Measurements from ENCODE around the gene SAA2.

DNA sequence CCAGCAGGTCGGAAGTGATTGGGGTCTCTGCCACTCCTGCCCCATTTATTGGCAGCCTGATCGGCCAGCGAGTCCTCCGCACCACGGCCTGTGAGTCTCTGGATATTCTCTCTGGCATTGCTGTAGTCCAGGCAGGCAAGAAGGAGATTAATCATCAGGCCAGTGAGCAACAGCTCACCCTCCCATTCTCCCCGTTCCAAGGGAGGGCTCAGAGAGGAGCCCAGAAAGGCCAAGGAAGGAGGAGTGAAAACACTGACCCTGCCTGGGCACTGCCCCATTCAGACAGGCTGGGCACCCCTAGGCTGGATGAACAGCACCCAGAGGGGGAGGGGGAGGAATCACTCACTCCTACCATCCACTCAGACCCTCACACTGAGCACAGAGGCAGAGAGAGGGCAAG is 3.1 kb downstream of the SAA2 start:
- TF ChIP-seq, protein P1, sequence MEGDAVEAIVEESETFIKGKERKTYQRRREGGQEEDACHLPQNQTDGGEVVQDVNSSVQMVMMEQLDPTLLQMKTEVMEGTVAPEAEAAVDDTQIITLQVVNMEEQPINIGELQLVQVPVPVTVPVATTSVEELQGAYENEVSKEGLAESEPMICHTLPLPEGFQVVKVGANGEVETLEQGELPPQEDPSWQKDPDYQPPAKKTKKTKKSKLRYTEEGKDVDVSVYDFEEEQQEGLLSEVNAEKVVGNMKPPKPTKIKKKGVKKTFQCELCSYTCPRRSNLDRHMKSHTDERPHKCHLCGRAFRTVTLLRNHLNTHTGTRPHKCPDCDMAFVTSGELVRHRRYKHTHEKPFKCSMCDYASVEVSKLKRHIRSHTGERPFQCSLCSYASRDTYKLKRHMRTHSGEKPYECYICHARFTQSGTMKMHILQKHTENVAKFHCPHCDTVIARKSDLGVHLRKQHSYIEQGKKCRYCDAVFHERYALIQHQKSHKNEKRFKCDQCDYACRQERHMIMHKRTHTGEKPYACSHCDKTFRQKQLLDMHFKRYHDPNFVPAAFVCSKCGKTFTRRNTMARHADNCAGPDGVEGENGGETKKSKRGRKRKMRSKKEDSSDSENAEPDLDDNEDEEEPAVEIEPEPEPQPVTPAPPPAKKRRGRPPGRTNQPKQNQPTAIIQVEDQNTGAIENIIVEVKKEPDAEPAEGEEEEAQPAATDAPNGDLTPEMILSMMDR (optimal IDR thresholded peaks at IDR 0.05 in 1 of 3, IDR thresholded peaks at IDR 0.05 in 1 of 3, conservative IDR thresholded peaks at IDR 0.05 in 1 of 3; ENCODE audit: extremely low read depth in 1 of 3, insufficient read depth in 2 of 3, low read length in 3 of 3), result no peak
- no peak for TF ChIP-seq EZH2 (IDR thresholded peaks at IDR 0.05; ENCODE audit: low read length)
